Measurements from ENCODE around the gene RPL7L1.
"Not testable (repeated sequence)": the region's sequence is repeated elsewhere in the genome, so short reads cannot be mapped to it uniquely, and the experiment has no call there.

The RPL7L1 gene

GRCh38 chr6:42891199-42891722 lies 11.8 kb downstream of the RPL7L1 start:
- no peak for DNase-seq (ENCODE audit: low spot score)

GRCh38 chr6:42894041-42894828 lies 14.8 kb downstream of the RPL7L1 start:
- not testable (repeated sequence) for DNase-seq (ENCODE audit: low spot score)

- no peak for DNase-seq (ENCODE audit: low spot score)
These were observed 16.8 kb downstream of the RPL7L1 start for GRCh38 chr6:42896178-42896719.

- peak; percentile 79 for DNase-seq (ENCODE audit: low spot score)
These were observed 19.5 kb downstream of the RPL7L1 start for GRCh38 chr6:42898891-42899361.

- no peak for DNase-seq (ENCODE audit: low spot score)
These were observed 20.5 kb downstream of the RPL7L1 start for GRCh38 chr6:42899871-42900270.

- DNase-seq (ENCODE audit: low spot score): peak; percentile 93
These were observed 22.1 kb downstream of the RPL7L1 start for GRCh38 chr6:42901538-42901957.

GRCh38 chr6:42902429-42903263 lies 23.2 kb downstream of the RPL7L1 start:
- DNase-seq (ENCODE audit: low spot score): not testable (repeated sequence)

- no peak for DNase-seq (ENCODE audit: low spot score)
These were observed 25.1 kb downstream of the RPL7L1 start for GRCh38 chr6:42904467-42904866.

- no peak for DNase-seq (ENCODE audit: low spot score)
These were observed 27.9 kb downstream of the RPL7L1 start for GRCh38 chr6:42907336-42907735.

GRCh38 chr6:42909835-42910234 lies 30.4 kb downstream of the RPL7L1 start:
- DNase-seq (ENCODE audit: low spot score): no peak

- DNase-seq (ENCODE audit: low spot score): no peak
These were observed 32.0 kb downstream of the RPL7L1 start for GRCh38 chr6:42911171-42912021.

- DNase-seq (ENCODE audit: low spot score): no peak
These were observed 35.1 kb downstream of the RPL7L1 start for GRCh38 chr6:42914546-42914945.

- no peak for DNase-seq (ENCODE audit: low spot score)
These were observed 36.3 kb downstream of the RPL7L1 start, which contains the start of gene PTCRA for GRCh38 chr6:42915732-42916131. Gene PTCRA (plus strand): TSS chr6:42916053. CDS start chr6:42916070, 17 bp downstream.

- DNase-seq (ENCODE audit: low spot score): no peak
These were observed 36.9 kb downstream of the RPL7L1 start for GRCh38 chr6:42916288-42916687.

- DNase-seq (ENCODE audit: low spot score): no peak
These were observed 42.4 kb downstream of the RPL7L1 start for GRCh38 chr6:42921801-42922200.

- no peak for DNase-seq (ENCODE audit: low spot score)
These were observed 44.2 kb downstream of the RPL7L1 start for GRCh38 chr6:42923666-42924065.

GRCh38 chr6:42925248-42925857 lies 45.9 kb downstream of the RPL7L1 start:
- DNase-seq (ENCODE audit: low spot score): no peak

GRCh38 chr6:42928986-42929820 lies 49.8 kb downstream of the RPL7L1 start, which contains the start of gene CNPY3:
Gene CNPY3 (plus strand): TSS chr6:42929480. CDS start chr6:42929571, 91 bp downstream.
- DNase-seq (ENCODE audit: low spot score): peak; percentile 97

- DNase-seq (ENCODE audit: low spot score): peak; percentile 58
These were observed 50.5 kb downstream of the RPL7L1 start for GRCh38 chr6:42929821-42930360.

GRCh38 chr6:42932412-42932811 lies 53.0 kb downstream of the RPL7L1 start:
- no peak for DNase-seq (ENCODE audit: low spot score)
